Measurements from ENCODE around the gene MYOT. TPM values are rescaled to one million over a fixed set of nuclear protein-coding genes. Genes with fewer than 3 reads are reported as not detected.
"Not testable (repeated sequence)": the region's sequence is repeated elsewhere in the genome, so short reads cannot be mapped to it uniquely, and the experiment has no call there.

MYOT gene
- total RNA-seq, 1 donor from 2014 or later: not detected

DNA sequence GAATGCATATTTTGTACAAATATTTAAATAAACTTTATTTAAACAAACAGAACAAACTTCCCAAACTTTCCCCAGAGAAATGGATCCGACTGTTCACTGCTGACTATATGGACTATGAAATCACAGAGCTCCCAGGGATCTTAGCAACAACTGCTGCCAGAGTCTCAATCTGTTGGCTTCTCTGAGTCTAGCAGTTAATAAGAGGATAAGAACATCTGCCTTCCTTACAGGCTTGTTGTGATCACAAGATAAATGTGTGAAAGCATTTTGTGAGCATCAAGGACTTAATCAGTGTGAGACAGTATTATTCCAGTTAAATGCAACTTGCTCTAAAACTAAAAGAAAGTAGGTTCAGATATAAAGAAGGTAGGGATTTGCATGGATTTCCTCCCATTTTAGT, 31.4 kb upstream of the MYOT start:
- intact Hi-C loops (cut with micrococcal nuclease): no loop called here
- Mint-ChIP-seq H3K9me3 (no peaks in the 10 kb centered on the region), H3K36me3 (ENCODE audit: low read depth) (no peaks in the 10 kb centered on the region), H3K4me3 (ENCODE audit: low read depth) (no peak overlapping the region), H3K4me1 (ENCODE audit: low read depth) (no peaks in the 10 kb centered on the region), H3K27me3 (ENCODE audit: low read depth) (peaks cover 8% of the 10 kb centered on the region), H3K27ac (no peak overlapping the region)
- DNase-seq (ENCODE audit: low spot score): no peak

GRCh38 chr5:137836997-137837396, 30.7 kb upstream of the MYOT start:
- Mint-ChIP-seq H3K4me3 (ENCODE audit: low read depth) (no peak overlapping the region), H3K4me1 (ENCODE audit: low read depth) (no peaks in the 10 kb centered on the region), H3K36me3 (ENCODE audit: low read depth) (no peaks in the 10 kb centered on the region), H3K27ac (no peak overlapping the region), H3K9me3 (no peaks in the 10 kb centered on the region), H3K27me3 (ENCODE audit: low read depth) (peaks cover 8% of the 10 kb centered on the region)
- DNase-seq (ENCODE audit: low spot score): no peak
- intact Hi-C loops (cut with micrococcal nuclease): no loop called here

DNA sequence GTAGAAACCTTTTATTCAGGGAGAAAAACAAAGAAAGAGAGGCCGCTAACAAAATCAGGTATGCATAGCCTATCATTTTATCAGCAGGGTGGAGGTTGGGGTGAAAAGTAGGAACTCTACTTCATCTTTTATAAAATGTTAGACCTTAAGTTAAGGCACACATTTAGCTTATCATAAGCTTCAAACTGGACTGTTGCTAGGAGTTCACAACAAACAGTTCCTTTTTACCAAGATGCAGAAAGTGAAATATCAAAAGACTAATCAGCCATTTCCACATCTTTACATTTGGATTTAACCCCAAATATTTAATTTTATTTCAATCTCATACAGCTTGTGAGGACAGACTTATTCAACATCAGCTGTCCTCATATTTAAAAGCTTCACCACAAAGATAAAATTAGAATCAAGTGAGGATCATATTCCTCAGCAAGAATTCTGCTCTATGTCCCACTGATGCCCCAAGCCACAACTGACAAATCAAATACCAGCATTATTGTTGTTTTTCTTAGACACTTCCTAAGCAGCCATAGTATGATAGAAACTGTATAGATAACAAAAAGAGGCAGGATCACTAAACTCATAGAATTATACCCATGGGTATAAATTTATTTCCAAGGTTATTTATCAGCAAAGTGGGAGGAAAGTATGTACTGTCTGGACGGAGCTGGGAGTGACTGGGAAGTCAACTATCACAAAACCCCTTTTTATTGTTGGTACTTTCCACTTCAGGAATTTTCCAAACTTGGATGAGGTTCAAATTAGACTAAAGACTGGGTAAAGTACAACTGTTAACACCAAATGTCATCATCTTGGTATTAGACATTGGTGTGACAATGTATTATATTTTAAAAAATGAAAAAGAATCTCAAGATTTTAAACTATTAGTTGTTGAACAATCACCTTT, 29.9 kb upstream of the MYOT start:
- H3K4me1 Mint-ChIP-seq (ENCODE audit: low read depth): no peaks in the 10 kb centered on the region
- H3K36me3 Mint-ChIP-seq (ENCODE audit: low read depth): no peaks in the 10 kb centered on the region
- intact Hi-C loops (cut with micrococcal nuclease): no loop called here
- peaks cover 8% of the 10 kb centered on the region for H3K27me3 Mint-ChIP-seq (ENCODE audit: low read depth)
- H3K27ac Mint-ChIP-seq: no peak overlapping the region
- DNase-seq (ENCODE audit: low spot score): no peak
- H3K9me3 Mint-ChIP-seq: no peaks in the 10 kb centered on the region
- H3K4me3 Mint-ChIP-seq (ENCODE audit: low read depth): no peak overlapping the region

DNA sequence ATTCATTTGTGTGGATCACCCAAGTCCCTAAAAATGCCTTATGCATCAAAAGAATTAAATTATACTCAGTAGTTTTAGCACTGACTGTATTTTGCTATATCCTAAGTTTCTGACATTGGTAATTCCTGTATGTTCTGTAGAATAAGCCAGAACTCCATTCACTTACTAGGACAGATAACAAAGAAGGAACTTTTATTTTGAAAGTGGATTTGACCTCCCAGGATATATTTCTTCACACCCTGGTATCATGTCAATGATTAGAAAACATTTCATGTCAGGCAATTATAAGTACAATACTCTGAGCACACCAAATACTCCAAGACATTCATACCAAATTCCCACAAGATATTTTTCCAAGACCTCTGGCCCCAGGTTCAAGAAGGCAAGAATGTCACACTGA, 28.7 kb upstream of the MYOT start:
- H3K9me3 Mint-ChIP-seq: no peaks in the 10 kb centered on the region
- no peaks in the 10 kb centered on the region for H3K4me1 Mint-ChIP-seq (ENCODE audit: low read depth)
- intact Hi-C loops (cut with micrococcal nuclease): no loop called here

GRCh38 chr5:137842296-137842695, 25.4 kb upstream of the MYOT start:
- peaks cover 8% of the 10 kb centered on the region for H3K27me3 Mint-ChIP-seq (ENCODE audit: low read depth)
- no peaks in the 10 kb centered on the region for H3K9me3 Mint-ChIP-seq
- no peak for DNase-seq (ENCODE audit: low spot score)
- no peaks in the 10 kb centered on the region for H3K36me3 Mint-ChIP-seq (ENCODE audit: low read depth)
- H3K4me3 Mint-ChIP-seq (ENCODE audit: low read depth): no peak overlapping the region
- intact Hi-C loops (cut with micrococcal nuclease): no loop called here
- no peak overlapping the region for H3K27ac Mint-ChIP-seq
- H3K4me1 Mint-ChIP-seq (ENCODE audit: low read depth): no peaks in the 10 kb centered on the region

More for the DNA sequence above, 28.7 kb upstream of the MYOT start:
- no peak overlapping the region for H3K27ac Mint-ChIP-seq
- no peak for DNase-seq (ENCODE audit: low spot score)
- no peak overlapping the region for H3K4me3 Mint-ChIP-seq (ENCODE audit: low read depth)
- no peaks in the 10 kb centered on the region for H3K36me3 Mint-ChIP-seq (ENCODE audit: low read depth)
- peaks cover 9% of the 10 kb centered on the region for H3K27me3 Mint-ChIP-seq (ENCODE audit: low read depth)

GRCh38 chr5:137843676-137844299, 23.9 kb upstream of the MYOT start:
- H3K9me3 Mint-ChIP-seq: no peaks in the 10 kb centered on the region
- peaks cover 7% of the 10 kb centered on the region for H3K27me3 Mint-ChIP-seq (ENCODE audit: low read depth)
- no peak overlapping the region for H3K4me3 Mint-ChIP-seq (ENCODE audit: low read depth)
- H3K27ac Mint-ChIP-seq: no peak overlapping the region
- no peak for DNase-seq (ENCODE audit: low spot score)
- intact Hi-C loops (cut with micrococcal nuclease): no loop called here
- H3K4me1 Mint-ChIP-seq (ENCODE audit: low read depth): no peaks in the 10 kb centered on the region
- no peaks in the 10 kb centered on the region for H3K36me3 Mint-ChIP-seq (ENCODE audit: low read depth)

DNA sequence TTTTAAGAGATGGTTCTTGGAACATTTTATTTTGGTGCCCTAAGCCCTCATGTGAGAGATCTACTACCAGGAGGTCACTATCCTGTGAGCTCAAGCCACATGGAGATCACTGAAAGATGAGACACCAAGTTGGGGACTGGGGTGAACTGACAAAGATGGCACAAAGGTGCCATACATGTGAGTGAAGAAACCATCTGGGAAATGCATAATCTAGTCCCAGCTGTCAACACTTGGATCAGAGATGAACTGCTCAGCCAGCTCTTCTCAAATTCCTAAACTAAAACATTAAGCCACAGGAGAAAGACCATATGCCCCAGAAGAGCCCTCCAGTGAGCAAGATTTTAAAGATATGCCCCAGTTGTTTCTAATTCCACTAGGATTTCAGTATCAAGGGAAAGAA, 22.2 kb upstream of the MYOT start:
- DNase-seq (ENCODE audit: low spot score): no peak
- Mint-ChIP-seq H3K9me3 (no peaks in the 10 kb centered on the region), H3K27me3 (ENCODE audit: low read depth) (peaks cover 4% of the 10 kb centered on the region), H3K36me3 (ENCODE audit: low read depth) (no peaks in the 10 kb centered on the region), H3K27ac (no peak overlapping the region), H3K4me1 (ENCODE audit: low read depth) (no peaks in the 10 kb centered on the region), H3K4me3 (ENCODE audit: low read depth) (no peak overlapping the region)
- intact Hi-C loops (cut with micrococcal nuclease): no loop called here

DNA sequence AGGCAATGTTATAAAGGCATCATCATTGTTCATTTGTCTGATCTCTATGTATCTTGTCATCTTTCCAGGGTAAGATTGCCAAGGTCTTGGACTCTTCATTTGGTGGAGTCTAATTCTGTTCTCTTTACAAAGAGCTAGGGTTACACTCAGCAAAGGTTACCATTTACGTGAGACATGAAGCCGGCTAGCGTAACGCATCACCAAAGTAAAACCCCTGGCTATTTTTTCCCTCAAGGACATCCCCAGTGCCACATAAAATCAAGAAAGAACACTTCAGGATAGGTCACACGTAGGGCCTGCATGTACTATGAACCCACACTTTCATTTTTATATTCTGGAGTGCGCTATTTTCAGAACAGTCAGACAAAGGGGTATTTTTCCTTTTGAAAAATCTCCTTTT, 20.0 kb upstream of the MYOT start:
- Mint-ChIP-seq H3K27ac (no peak overlapping the region), H3K27me3 (ENCODE audit: low read depth) (peaks cover 1% of the 10 kb centered on the region), H3K9me3 (no peaks in the 10 kb centered on the region), H3K4me3 (ENCODE audit: low read depth) (no peak overlapping the region), H3K4me1 (ENCODE audit: low read depth) (no peaks in the 10 kb centered on the region), H3K36me3 (ENCODE audit: low read depth) (no peaks in the 10 kb centered on the region)
- intact Hi-C loops (cut with micrococcal nuclease): no loop called here
- no peak for DNase-seq (ENCODE audit: low spot score)

DNA sequence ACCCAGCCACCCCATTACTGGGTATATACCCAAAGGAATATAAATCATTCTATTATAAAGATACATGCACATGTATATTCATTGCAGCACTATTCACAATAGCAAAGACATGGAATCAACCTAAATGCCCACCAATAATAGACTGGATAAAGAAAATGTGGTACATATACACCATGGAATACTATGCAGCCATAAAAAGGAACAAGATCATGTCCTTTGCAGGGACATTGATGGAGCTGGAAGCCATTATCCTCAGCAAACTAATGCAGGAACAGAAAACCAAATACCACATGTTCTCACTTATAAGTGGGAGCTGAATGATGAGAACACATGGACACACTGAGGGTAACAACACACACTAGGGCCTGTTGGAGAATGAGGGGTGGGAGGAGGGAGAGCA, 14.5 kb upstream of the MYOT start:
- intact Hi-C loops (cut with micrococcal nuclease); H3K9me3 Mint-ChIP-seq; H3K36me3 Mint-ChIP-seq (ENCODE audit: low read depth); H3K4me3 Mint-ChIP-seq (ENCODE audit: low read depth); H3K27ac Mint-ChIP-seq; H3K27me3 Mint-ChIP-seq (ENCODE audit: low read depth); DNase-seq (ENCODE audit: low spot score): not testable (repeated sequence)
- peaks cover 14% of the 10 kb centered on the region for H3K4me1 Mint-ChIP-seq (ENCODE audit: low read depth)

- Mint-ChIP-seq H3K9me3 (peaks cover 4% of the 10 kb centered on the region), H3K36me3 (ENCODE audit: low read depth) (no peaks in the 10 kb centered on the region), H3K27me3 (ENCODE audit: low read depth) (no peaks in the 10 kb centered on the region), H3K4me1 (ENCODE audit: low read depth) (peaks cover 15% of the 10 kb centered on the region), H3K27ac (no peak overlapping the region), H3K4me3 (ENCODE audit: low read depth) (no peak overlapping the region)
- intact Hi-C loops (cut with micrococcal nuclease): no loop called here
- DNase-seq (ENCODE audit: low spot score): no peak
Measured at GRCh38 chr5:137856201-137856600, 11.5 kb upstream of the MYOT start.

DNA sequence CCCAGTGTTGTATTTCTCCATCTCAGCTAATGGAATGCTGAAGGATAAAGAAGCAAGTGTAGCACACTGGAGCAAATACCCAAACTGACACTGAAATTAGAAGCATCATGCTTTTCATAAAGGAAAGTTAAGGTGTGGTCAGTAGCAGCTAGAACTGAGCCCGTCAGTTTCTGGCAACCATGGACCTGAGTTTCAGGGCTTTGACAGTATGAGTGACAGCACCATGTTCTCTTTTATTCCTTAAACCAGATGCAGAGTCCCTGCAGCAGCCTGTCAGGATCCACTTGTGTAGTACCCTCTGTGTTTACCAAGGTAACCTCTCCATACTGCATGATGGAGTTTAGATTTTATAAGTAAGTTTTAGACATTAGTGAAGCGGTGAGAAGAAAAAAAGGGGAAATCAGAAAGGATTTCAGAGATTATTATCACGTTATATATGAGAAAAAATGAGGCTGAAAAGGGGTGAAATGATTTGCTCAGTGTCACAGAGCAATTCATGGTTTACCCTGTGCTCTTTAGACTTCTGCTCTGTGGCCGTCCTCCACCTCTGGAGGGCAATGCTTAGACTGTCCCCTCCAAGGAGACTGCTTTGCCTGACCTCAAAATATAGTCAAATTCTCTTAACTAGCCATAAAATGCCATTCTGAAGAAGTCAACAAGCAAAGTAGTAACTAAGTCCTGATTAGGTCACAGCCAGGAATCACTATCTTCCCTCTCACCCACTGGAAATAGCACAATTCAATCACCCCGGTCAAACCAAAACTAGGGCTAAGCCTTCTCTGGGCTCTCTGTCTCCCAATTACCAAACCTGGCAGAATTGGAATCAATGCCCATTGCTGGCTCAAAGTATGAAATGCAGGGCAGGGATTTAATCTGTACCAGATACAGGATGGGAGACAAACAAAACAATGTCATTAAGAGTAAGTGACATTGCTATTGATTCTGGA, 10.5 kb upstream of the MYOT start:
- intact Hi-C loops (cut with micrococcal nuclease): no loop called here
- no peak overlapping the region for H3K27ac Mint-ChIP-seq
- peaks cover 4% of the 10 kb centered on the region for H3K9me3 Mint-ChIP-seq
- no peaks in the 10 kb centered on the region for H3K27me3 Mint-ChIP-seq (ENCODE audit: low read depth)
- no peak for DNase-seq (ENCODE audit: low spot score)
- no peaks in the 10 kb centered on the region for H3K36me3 Mint-ChIP-seq (ENCODE audit: low read depth)
- peaks cover 20% of the 10 kb centered on the region for H3K4me1 Mint-ChIP-seq (ENCODE audit: low read depth)
- H3K4me3 Mint-ChIP-seq (ENCODE audit: low read depth): no peak overlapping the region

- Mint-ChIP-seq H3K4me1 (ENCODE audit: low read depth) (peaks cover 20% of the 10 kb centered on the region), H3K4me3 (ENCODE audit: low read depth) (peak overlapping the region; percentile 52), H3K27me3 (ENCODE audit: low read depth) (no peaks in the 10 kb centered on the region), H3K9me3 (peaks cover under 1% of the 10 kb centered on the region), H3K36me3 (ENCODE audit: low read depth) (no peaks in the 10 kb centered on the region), H3K27ac (no peak overlapping the region)
- intact Hi-C loops (cut with micrococcal nuclease): no loop called here
- no peak for DNase-seq (ENCODE audit: low spot score)
Measured at GRCh38 chr5:137858223-137858916, 9.3 kb upstream of the MYOT start.
